ENCODE data around the gene GALK2.

The GALK2 gene

GRCh38 chr15:49361370-49361769 is 191.3 kb downstream of the GALK2 start:
- no peak for TF ChIP-seq CTCF (IDR thresholded peaks at IDR 0.05; ENCODE audit: borderline replicate concordance, insufficient read depth, low read depth, low read length)
- no peak overlapping the region for H3K4me3 ChIP-seq (ENCODE audit: low read depth, low read length)

- H3K4me3 ChIP-seq (ENCODE audit: low read depth, low read length): no peak overlapping the region
- no peak for TF ChIP-seq CTCF (IDR thresholded peaks at IDR 0.05; ENCODE audit: borderline replicate concordance, insufficient read depth, low read depth, low read length)
Observed at GRCh38 chr15:49366496-49366895, 196.4 kb downstream of the GALK2 start.

- no peak for TF ChIP-seq CTCF (IDR thresholded peaks at IDR 0.05; ENCODE audit: borderline replicate concordance, insufficient read depth, low read depth, low read length)
- no peak overlapping the region for H3K4me3 ChIP-seq (ENCODE audit: low read depth, low read length)
Observed at GRCh38 chr15:49370782-49371181, 200.7 kb downstream of the GALK2 start.

- no peak overlapping the region for H3K4me3 ChIP-seq (ENCODE audit: low read depth, low read length)
- no peak for TF ChIP-seq CTCF (IDR thresholded peaks at IDR 0.05; ENCODE audit: borderline replicate concordance, insufficient read depth, low read depth, low read length)
Observed at GRCh38 chr15:49372366-49372765, 202.3 kb downstream of the GALK2 start.

GRCh38 chr15:49379996-49380395 is 209.9 kb downstream of the GALK2 start:
- no peak for TF ChIP-seq CTCF (IDR thresholded peaks at IDR 0.05; ENCODE audit: borderline replicate concordance, insufficient read depth, low read depth, low read length)
- no peak overlapping the region for H3K4me3 ChIP-seq (ENCODE audit: low read depth, low read length)

- no peak overlapping the region for H3K4me3 ChIP-seq (ENCODE audit: low read depth, low read length)
- TF ChIP-seq CTCF (IDR thresholded peaks at IDR 0.05; ENCODE audit: borderline replicate concordance, insufficient read depth, low read depth, low read length): no peak
Observed at GRCh38 chr15:49380912-49381311, 210.9 kb downstream of the GALK2 start.
